Endothelial cell of umbilical vein (primary cell): Measurements from ENCODE around the gene POU6F2. TPM values are rescaled to one million over a fixed set of nuclear protein-coding genes. Genes with fewer than 3 reads are reported as not detected.
A peak's percentile ranks its signal among the peaks of the same experiment; 100 is the strongest.

Experiments
- BruUV-seq: library from RNA; stranded (reverse); fragments of 400-500 nt; replicated peaks from 2 replicates; lab custom pipeline; 2021; lab: Mats Ljungman, UMichigan
- CTCF ChIA-PET: fragments of 300-600, 350-600 bp; sonication (Branson Sonifier 250); formaldehyde crosslinking; loops from one replicate; lab custom pipeline; 2021; ENCODE audit warnings: antibody characterized with exemption, inconsistent platforms; lab: Charles Lee
- POLR2A ChIA-PET: fragments of 300-600, 350-600 bp; sonication (Branson Sonifier 250); formaldehyde crosslinking; loops from one replicate; lab custom pipeline; 2021; ENCODE audit warnings: antibody characterized with exemption, inconsistent platforms; lab: Charles Lee
- DNase-seq: peaks from one replicate; pipeline ENCODE4 v3.0.0-alpha.2; 2011; ENCODE audit warnings: low read depth, low spot score
- FAIRE-seq: peaks from 2 replicates; lab custom pipeline; 2011; peaks lifted over from hg19 to GRCh38; lab: Jason Lieb, UNC
- H2AFZ ChIP-seq: 2 replicates; pipeline ENCODE4 v1.6.0; 2012; ENCODE audit warnings: low read depth, low read length, control low read depth, inconsistent platforms
- H3K27ac ChIP-seq: 2 replicates; pipeline ENCODE4 v1.5.1; 2011; ENCODE audit warnings: low read depth, mild to moderate bottlenecking, control low read depth, low read length, moderate library complexity; ENCODE audit not compliant: insufficient read depth
- H3K27me3 ChIP-seq, 2 experiments: 2 replicates each; pipeline versions ENCODE4 v1.6.0 to v1.6.1; 2011; ENCODE audit warnings: low read length in 2 of 2, mixed read lengths in 1 of 2; ENCODE audit not compliant: control insufficient read depth in 2 of 2, insufficient read depth in 2 of 2
- H3K36me3 ChIP-seq, 2 experiments: 2 replicates in 1 of 2; 3 replicates in 1 of 2; pipeline ENCODE4 v1.5.1; 2011; ENCODE audit warnings: low read length in 2 of 2, mild to moderate bottlenecking in 1 of 2, moderate library complexity in 1 of 2; ENCODE audit not compliant: control insufficient read depth in 2 of 2, insufficient read depth in 2 of 2; ENCODE audit errors: extremely low read depth in 1 of 2
- H3K4me1 ChIP-seq: 3 replicates; pipeline ENCODE4 v1.5.1; 2011; ENCODE audit warnings: mild to moderate bottlenecking, low read length; ENCODE audit not compliant: control insufficient read depth, insufficient read depth; ENCODE audit errors: extremely low read depth
- H3K4me2 ChIP-seq: 2 replicates; pipeline ENCODE4 v1.6.1; 2011; ENCODE audit warnings: low read length, control low read depth, mixed read lengths; ENCODE audit not compliant: insufficient read depth
- H3K4me3 ChIP-seq, 3 experiments: fragments of 200-600 bp in 1 of 3; sonication (generic), shearing (Covaris generic) in 1 of 3; replicated peaks in 1 of 3; 2 replicates each; pipeline ENCODE4 v1.5.1; 2011 to 2016; ENCODE audit warnings: control low read depth in 3 of 3, low read length in 3 of 3, mild to moderate bottlenecking in 2 of 3, inconsistent platforms in 1 of 3, low read depth in 1 of 3, moderate library complexity in 1 of 3; ENCODE audit not compliant: insufficient read depth in 1 of 3
- H3K79me2 ChIP-seq: 2 replicates; pipeline ENCODE4 v1.6.0; 2012; ENCODE audit warnings: low read length, inconsistent platforms; ENCODE audit not compliant: control insufficient read depth, insufficient read depth
- H3K9ac ChIP-seq: replicated peaks from 2 replicates; pipeline ENCODE3; 2011; ENCODE audit warnings: low read length, control low read depth; ENCODE audit not compliant: insufficient read depth; ENCODE audit errors: extremely low read depth
- H3K9me1 ChIP-seq: replicated peaks from 3 replicates; pipeline ENCODE4 v1.6.0; 2011; ENCODE audit warnings: mild to moderate bottlenecking, low read length; ENCODE audit not compliant: control insufficient read depth, insufficient read depth; ENCODE audit errors: extremely low read depth
- H3K9me3 ChIP-seq: replicated peaks from 2 replicates; pipeline ENCODE4 v1.5.1; 2012; ENCODE audit warnings: low read length, inconsistent platforms; ENCODE audit not compliant: control insufficient read depth, insufficient read depth
- H4K20me1 ChIP-seq: replicated peaks from 2 replicates; pipeline ENCODE3; 2011; ENCODE audit warnings: mild to moderate bottlenecking, low read length; ENCODE audit not compliant: control insufficient read depth, insufficient read depth; ENCODE audit errors: extremely low read depth
- CTCF ChIP-seq, 2 donors: IDR thresholded peaks; 1 replicate in 1 of 2; 2 replicates in 1 of 2; pipeline ENCODE4 v1.5.1; 2011; ENCODE audit warnings: low read length in 2 of 2, mild to moderate bottlenecking in 2 of 2, moderate library complexity in 2 of 2, control low read depth in 1 of 2, inconsistent platforms in 1 of 2, low read depth in 1 of 2; ENCODE audit not compliant: insufficient read depth in 1 of 2; ENCODE audit errors: extremely low read depth in 1 of 2
- EZH2 ChIP-seq: IDR thresholded peaks from 2 replicates; pipeline ENCODE4 v1.6.1; 2012; ENCODE audit warnings: borderline replicate concordance, low read depth, mild to moderate bottlenecking, moderate library complexity, low read length, inconsistent platforms; ENCODE audit not compliant: severe bottlenecking
- FOS ChIP-seq: IDR thresholded peaks from 2 replicates; pipeline ENCODE4 v1.6.1; 2011; ENCODE audit warnings: mild to moderate bottlenecking, low read length, moderate library complexity, borderline replicate concordance; ENCODE audit not compliant: insufficient read depth
- GATA2 ChIP-seq: IDR thresholded peaks from 2 replicates; pipeline ENCODE4 v1.7.0; 2011; ENCODE audit warnings: low read depth, mild to moderate bottlenecking, moderate library complexity, mixed read lengths, low read length; ENCODE audit not compliant: insufficient read length, insufficient read depth
- JUN ChIP-seq: IDR thresholded peaks from 2 replicates; pipeline ENCODE4 v1.6.1; 2011; ENCODE audit warnings: borderline replicate concordance, low read depth; ENCODE audit not compliant: insufficient read length, insufficient read depth
- MAX ChIP-seq: IDR thresholded peaks from 2 replicates; pipeline ENCODE4 v1.6.1; 2011; ENCODE audit not compliant: insufficient read depth, insufficient read length
- MYC ChIP-seq: IDR thresholded peaks from one replicate; pipeline ENCODE4 v1.6.1; 2011; ENCODE audit warnings: mild to moderate bottlenecking, low read depth, low read length
- POLR2A ChIP-seq: IDR thresholded peaks from 2 replicates; pipeline ENCODE4 v1.6.1; 2012; ENCODE audit warnings: low read depth, mild to moderate bottlenecking, control low read depth, low read length
- POLR2AphosphoS5 ChIP-seq: IDR thresholded peaks from 2 replicates; pipeline ENCODE4 v1.6.1; 2012; ENCODE audit warnings: low read depth, mild to moderate bottlenecking, control low read depth, low read length, moderate library complexity; ENCODE audit not compliant: insufficient read depth
- dilution Hi-C: fragments of 300-500 bp; cut with MboI; formaldehyde crosslinking; loops from one replicate; pipeline ENCODE4 v1.15.0; 2019; ENCODE audit warnings: low sequenced_read_pairs; ENCODE audit not compliant: extremely low pct_ligation_motif_present
- intact Hi-C: fragments of 100-400 bp; cut with micrococcal nuclease; formaldehyde crosslinking; loops from one replicate; pipeline ENCODE4 v1.10.0; 2022
- polyA plus RNA-seq, 4 experiments: library from polyadenylated mRNA; depleted of rRNA in 3 of 4; stranded (reverse) in 3 of 4; unstranded in 1 of 4; fragments of >200 nt; gene quantifications; 2 replicates each; pipeline versions ENCODE4 v1.2.1 to v1.2.3, GENCODE V29; 2011 to 2012; ENCODE audit warnings: missing spikeins in 1 of 4
- total RNA-seq: library from RNA; stranded (reverse); gene quantifications from 2 replicates; pipeline ENCODE4 v1.2.3, GENCODE V29; 2021

POU6F2 gene
- total and polyA plus RNA-seq, 2 donors (not counting 3 experiments of a cell fraction or from before 2014, with no cell fraction given), result 0.29 TPM; not detected in 1

DNA sequence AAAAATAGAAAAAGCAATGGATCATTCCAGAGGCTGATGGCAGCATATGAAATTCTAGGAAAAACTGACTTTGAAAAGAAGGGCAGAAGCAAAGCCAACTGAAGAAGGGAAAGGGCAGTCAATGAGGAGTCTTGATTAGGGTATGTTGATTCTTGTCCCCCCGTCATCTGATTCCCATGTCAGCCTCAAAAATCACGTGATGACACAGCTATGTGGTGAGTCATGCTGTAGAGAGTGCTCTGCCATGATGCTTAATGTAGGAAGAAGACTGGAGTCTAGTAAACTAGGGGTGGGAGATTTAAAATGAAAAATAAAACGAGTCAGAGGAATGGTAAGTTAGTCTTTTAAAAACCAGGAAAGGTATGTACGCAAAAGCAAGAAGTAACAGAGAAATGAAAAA, 3.9 kb upstream of the POU6F2 start:
- Histone ChIP-seq H2AFZ (no peak overlapping the region), H3K9me3 (no peaks in the 10 kb centered on the region), H3K9ac (no peak overlapping the region), H3K36me3 (no peaks in the 10 kb centered on the region), H4K20me1 (no peaks in the 10 kb centered on the region), H3K4me2 (no peak overlapping the region), H3K4me3 (no peak overlapping the region), H3K79me2 (no peaks in the 10 kb centered on the region), H3K27ac (no peak overlapping the region), H3K4me1 (no peaks in the 10 kb centered on the region), H3K9me1 (no peaks in the 10 kb centered on the region), H3K27me3 (peaks cover 7 to 31% of the 10 kb centered on the region in 2 experiments)
- no TSS peak for BruUV-seq
- no peak for DNase-seq
- peak; percentile 10 for TF ChIP-seq JUN
- TF ChIP-seq EZH2, result no peak
- TF ChIP-seq POLR2AphosphoS5, result no peak
- POLR2A ChIA-PET, result no interaction called here
- intact Hi-C loops (no loop called here), dilution Hi-C loops (no loop called here)
- FAIRE-seq, result no peak
- CTCF ChIA-PET, result no interaction called here

DNA sequence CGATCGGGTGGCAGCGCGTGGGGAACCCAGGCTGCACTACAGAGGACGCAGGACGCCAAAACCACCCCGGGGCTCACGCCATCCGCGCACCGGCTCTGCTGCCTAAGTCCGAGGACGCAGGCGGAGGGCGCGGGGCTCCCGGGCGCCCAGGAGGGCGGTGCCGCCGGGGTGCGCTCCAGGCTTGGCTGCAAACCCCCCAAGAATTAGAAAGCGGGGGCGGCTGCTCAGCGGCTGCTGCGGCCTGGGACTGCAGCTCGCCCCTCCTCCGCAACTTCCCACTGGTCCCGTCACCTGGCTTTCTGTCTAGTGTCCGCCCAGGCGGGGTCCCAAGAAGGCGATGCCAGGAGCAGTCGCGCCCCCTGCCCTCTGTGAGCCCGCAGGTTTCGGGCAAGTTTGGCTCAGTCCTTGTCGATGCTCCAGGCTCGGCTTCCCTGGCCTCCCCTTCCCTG, 1.7 kb upstream of the POU6F2 start:
- FAIRE-seq, result no peak
- no TSS peak for BruUV-seq
- Histone ChIP-seq H3K27me3 (peaks cover 7 to 31% of the 10 kb centered on the region in 2 experiments), H3K4me2 (no peak overlapping the region), H3K79me2 (no peaks in the 10 kb centered on the region), H3K9me3 (no peaks in the 10 kb centered on the region), H3K9ac (no peak overlapping the region), H3K4me1 (no peaks in the 10 kb centered on the region), H4K20me1 (no peaks in the 10 kb centered on the region), H3K4me3 (no peak overlapping the region), H3K36me3 (no peaks in the 10 kb centered on the region), H3K9me1 (no peaks in the 10 kb centered on the region), H3K27ac (no peak overlapping the region), H2AFZ (no peak overlapping the region)
- POLR2A ChIA-PET, result no interaction called here
- CTCF ChIA-PET, result no interaction called here
- DNase-seq, result no peak
- dilution Hi-C loops, result no loop called here
- intact Hi-C loops, result no loop called here
- TF ChIP-seq JUN (no peak), MAX (no peak), GATA2 (no peak), MYC (no peak), EZH2 (no peak), POLR2A (no peak), FOS (no peak), POLR2AphosphoS5 (no peak), CTCF (IDR thresholded peaks at IDR 0.05; ENCODE audit: extremely low read depth in 1 of 2, insufficient read depth in 1 of 2, low read depth in 1 of 2, low read length in 2 of 2) (no peak)
